SK-N-SH treated with all-trans-retinoic acid at 6 μM for 48 hours (cell line): Measurements from ENCODE around the gene ERVK3-1.

ENCODE experiments used
- ESRRG ChIP-seq: fragments of 250-450 bp; sonication (Bioruptor Pico); IDR thresholded peaks from 2 replicates; pipeline ENCODE4 v1.6.1; 2021; ENCODE audit warnings: mild to moderate bottlenecking
- ISL1 ChIP-seq: fragments of 250-450 bp; sonication (Bioruptor Pico); IDR thresholded peaks from 2 replicates; pipeline ENCODE4 v2.1.2; 2022; ENCODE audit warnings: mild to moderate bottlenecking, moderate library complexity
- RARB ChIP-seq: fragments of 250-450 bp; sonication (Bioruptor Pico); IDR thresholded peaks from 2 replicates; pipeline ENCODE4 v1.8.0; 2021; ENCODE audit warnings: mild to moderate bottlenecking, moderate library complexity
- TOX ChIP-seq: fragments of 250-450 bp; sonication (Bioruptor Pico); IDR thresholded peaks from 2 replicates; pipeline ENCODE4 v1.8.0; 2021; ENCODE audit warnings: mild to moderate bottlenecking, moderate library complexity, borderline replicate concordance
- ZFP30 ChIP-seq: fragments of 450-650 bp; formaldehyde crosslinking; IDR thresholded peaks from 2 replicates; pipeline ENCODE4 v1.5.0; 2022; ENCODE audit warnings: mild to moderate bottlenecking, moderate library complexity
- ZNF565 ChIP-seq: fragments of 450-650 bp; formaldehyde crosslinking; conservative IDR thresholded peaks from 2 replicates; pipeline ENCODE4 v1.5.0; 2020; ENCODE audit warnings: low read depth, mild to moderate bottlenecking, moderate library complexity
- TF ChIP-seq, protein P1 (sequence below): fragments of 250-450 bp; sonication (Bioruptor Pico); IDR thresholded peaks from 2 replicates; pipeline ENCODE4 v1.5.1; 2020; ENCODE audit warnings: low read depth, mild to moderate bottlenecking, moderate library complexity
- TF ChIP-seq, protein P2 (sequence below): fragments of 250-450 bp; sonication (Bioruptor Pico); IDR thresholded peaks from 2 replicates; pipeline ENCODE4 v1.5.1; 2021; ENCODE audit warnings: mild to moderate bottlenecking, moderate library complexity
- TF ChIP-seq, protein P3 (sequence below): fragments of 250-450 bp; sonication (Bioruptor Pico); IDR thresholded peaks from 2 replicates; pipeline ENCODE4 v1.5.0; 2020; ENCODE audit warnings: mild to moderate bottlenecking, moderate library complexity

DNA sequence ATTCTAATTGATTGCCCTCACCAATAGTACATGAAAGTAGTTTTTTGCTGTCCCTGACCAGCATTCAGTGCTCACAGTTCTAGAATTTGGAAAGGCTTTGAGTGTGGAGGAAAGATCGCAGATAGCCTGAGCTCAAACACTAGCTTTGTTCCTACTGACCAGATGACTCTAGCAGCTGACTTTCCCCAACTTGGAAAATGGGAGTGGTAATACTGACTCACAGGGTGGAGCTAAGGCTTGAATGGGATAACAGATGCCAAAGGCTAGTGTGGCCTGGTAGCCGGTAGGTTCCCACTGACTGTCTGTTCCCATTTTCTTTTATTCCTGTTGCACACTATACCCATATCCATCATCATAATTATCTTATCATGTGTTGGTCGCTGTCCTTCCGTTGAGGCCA, 25.3 kb downstream of the ERVK3-1 start:
- TF ChIP-seq ESRRG (CRISPR knock-in tag) (no peak), ZNF565 (CRISPR knock-in tag) (no peak), TOX (CRISPR knock-in tag) (no peak), ISL1 (CRISPR knock-in tag) (no peak), ZFP30 (CRISPR knock-in tag) (no peak), RARB (no peak)
- TF ChIP-seq, protein P1, sequence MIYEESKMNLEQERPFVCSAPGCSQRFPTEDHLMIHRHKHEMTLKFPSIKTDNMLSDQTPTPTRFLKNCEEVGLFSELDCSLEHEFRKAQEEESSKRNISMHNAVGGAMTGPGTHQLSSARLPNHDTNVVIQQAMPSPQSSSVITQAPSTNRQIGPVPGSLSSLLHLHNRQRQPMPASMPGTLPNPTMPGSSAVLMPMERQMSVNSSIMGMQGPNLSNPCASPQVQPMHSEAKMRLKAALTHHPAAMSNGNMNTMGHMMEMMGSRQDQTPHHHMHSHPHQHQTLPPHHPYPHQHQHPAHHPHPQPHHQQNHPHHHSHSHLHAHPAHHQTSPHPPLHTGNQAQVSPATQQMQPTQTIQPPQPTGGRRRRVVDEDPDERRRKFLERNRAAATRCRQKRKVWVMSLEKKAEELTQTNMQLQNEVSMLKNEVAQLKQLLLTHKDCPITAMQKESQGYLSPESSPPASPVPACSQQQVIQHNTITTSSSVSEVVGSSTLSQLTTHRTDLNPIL, result no peak
- TF ChIP-seq, protein P2, sequence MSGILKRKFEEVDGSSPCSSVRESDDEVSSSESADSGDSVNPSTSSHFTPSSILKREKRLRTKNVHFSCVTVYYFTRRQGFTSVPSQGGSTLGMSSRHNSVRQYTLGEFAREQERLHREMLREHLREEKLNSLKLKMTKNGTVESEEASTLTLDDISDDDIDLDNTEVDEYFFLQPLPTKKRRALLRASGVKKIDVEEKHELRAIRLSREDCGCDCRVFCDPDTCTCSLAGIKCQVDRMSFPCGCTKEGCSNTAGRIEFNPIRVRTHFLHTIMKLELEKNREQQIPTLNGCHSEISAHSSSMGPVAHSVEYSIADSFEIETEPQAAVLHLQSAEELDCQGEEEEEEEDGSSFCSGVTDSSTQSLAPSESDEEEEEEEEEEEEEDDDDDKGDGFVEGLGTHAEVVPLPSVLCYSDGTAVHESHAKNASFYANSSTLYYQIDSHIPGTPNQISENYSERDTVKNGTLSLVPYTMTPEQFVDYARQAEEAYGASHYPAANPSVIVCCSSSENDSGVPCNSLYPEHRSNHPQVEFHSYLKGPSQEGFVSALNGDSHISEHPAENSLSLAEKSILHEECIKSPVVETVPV (CRISPR knock-in tag), result no peak
- TF ChIP-seq, protein P3, sequence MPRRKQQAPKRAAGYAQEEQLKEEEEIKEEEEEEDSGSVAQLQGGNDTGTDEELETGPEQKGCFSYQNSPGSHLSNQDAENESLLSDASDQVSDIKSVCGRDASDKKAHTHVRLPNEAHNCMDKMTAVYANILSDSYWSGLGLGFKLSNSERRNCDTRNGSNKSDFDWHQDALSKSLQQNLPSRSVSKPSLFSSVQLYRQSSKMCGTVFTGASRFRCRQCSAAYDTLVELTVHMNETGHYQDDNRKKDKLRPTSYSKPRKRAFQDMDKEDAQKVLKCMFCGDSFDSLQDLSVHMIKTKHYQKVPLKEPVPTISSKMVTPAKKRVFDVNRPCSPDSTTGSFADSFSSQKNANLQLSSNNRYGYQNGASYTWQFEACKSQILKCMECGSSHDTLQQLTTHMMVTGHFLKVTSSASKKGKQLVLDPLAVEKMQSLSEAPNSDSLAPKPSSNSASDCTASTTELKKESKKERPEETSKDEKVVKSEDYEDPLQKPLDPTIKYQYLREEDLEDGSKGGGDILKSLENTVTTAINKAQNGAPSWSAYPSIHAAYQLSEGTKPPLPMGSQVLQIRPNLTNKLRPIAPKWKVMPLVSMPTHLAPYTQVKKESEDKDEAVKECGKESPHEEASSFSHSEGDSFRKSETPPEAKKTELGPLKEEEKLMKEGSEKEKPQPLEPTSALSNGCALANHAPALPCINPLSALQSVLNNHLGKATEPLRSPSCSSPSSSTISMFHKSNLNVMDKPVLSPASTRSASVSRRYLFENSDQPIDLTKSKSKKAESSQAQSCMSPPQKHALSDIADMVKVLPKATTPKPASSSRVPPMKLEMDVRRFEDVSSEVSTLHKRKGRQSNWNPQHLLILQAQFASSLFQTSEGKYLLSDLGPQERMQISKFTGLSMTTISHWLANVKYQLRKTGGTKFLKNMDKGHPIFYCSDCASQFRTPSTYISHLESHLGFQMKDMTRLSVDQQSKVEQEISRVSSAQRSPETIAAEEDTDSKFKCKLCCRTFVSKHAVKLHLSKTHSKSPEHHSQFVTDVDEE (CRISPR knock-in tag), result no peak
